ENCODE measurements around the gene SHH. TPM values are rescaled to one million over a fixed set of nuclear protein-coding genes. Genes with fewer than 3 reads are reported as not detected.

The SHH gene
- total and polyA plus RNA-seq, 2 experiments from 2014 or later, result not detected

- H3K4me1 Mint-ChIP-seq, result no peaks in the 10 kb centered on the region
These were observed 30.4 kb upstream of the SHH start for GRCh38 chr7:155842496-155843265.

GRCh38 chr7:155840909-155841308 lies 28.6 kb upstream of the SHH start:
- H3K36me3 Mint-ChIP-seq (ENCODE audit: low read depth), result no peaks in the 10 kb centered on the region
- no peak overlapping the region for H3K27ac Mint-ChIP-seq
- H3K79me2 ChIP-seq (replicated peaks; ENCODE audit: insufficient read depth), result no peaks in the 10 kb centered on the region
- ATAC-seq, result no peak
- H3K4me1 Mint-ChIP-seq, result peaks cover 6% of the 10 kb centered on the region
- H3K4me2 ChIP-seq, result no peak overlapping the region
- H2AFZ ChIP-seq, result no peak overlapping the region
- H3K4me1 ChIP-seq (ENCODE audit: insufficient read depth), result no peaks in the 10 kb centered on the region; the same call in 1 of the 2 replicates
- H3K27me3 Mint-ChIP-seq (ENCODE audit: insufficient read depth, low read depth, poor library complexity), result peaks cover 2% of the 10 kb centered on the region
- H3F3A ChIP-seq (replicated peaks; ENCODE audit: low read depth), result no peaks in the 10 kb centered on the region
- no peak overlapping the region for H3K27ac ChIP-seq (ENCODE audit: low read depth)
- H3K4me3 Mint-ChIP-seq, result no peak overlapping the region
- DNase-seq (ENCODE audit: low spot score), result no peak
- no peaks in the 10 kb centered on the region for H3K36me3 ChIP-seq (ENCODE audit: insufficient read depth)
- H3K9me2 ChIP-seq (ENCODE audit: insufficient read depth), result no peaks in the 10 kb centered on the region
- no peak overlapping the region for H3K4me3 ChIP-seq
- no peaks in the 10 kb centered on the region for H4K20me1 ChIP-seq (replicated peaks; ENCODE audit: insufficient read depth)
- no peaks in the 10 kb centered on the region for H3K9me3 Mint-ChIP-seq
- H3K27me3 ChIP-seq (ENCODE audit: insufficient read depth), result no peaks in the 10 kb centered on the region
- TF ChIP-seq ZNF114 (CRISPR knock-in tag; IDR thresholded peaks at IDR 0.05) (no peak), EZH2 (IDR thresholded peaks at IDR 0.05; ENCODE audit: low read depth, unreplicated experiment) (no peak), CREB1 (CRISPR knock-in tag; IDR thresholded peaks at IDR 0.05; ENCODE audit: low read depth) (no peak), STAT1 (IDR thresholded peaks at IDR 0.05; ENCODE audit: unreplicated experiment) (no peak), POLR2AphosphoS5 (IDR thresholded peaks at IDR 0.05; ENCODE audit: low read depth) (no peak), EZH2phosphoT487 (IDR thresholded peaks at IDR 0.05; ENCODE audit: unreplicated experiment) (no peak), CTCF (conservative IDR thresholded peaks at IDR 0.05; ENCODE audit: low read depth in 2 of 2) (no peak), ETS1 (IDR thresholded peaks at IDR 0.05) (no peak), ZNF462 (CRISPR knock-in tag; IDR thresholded peaks at IDR 0.05) (no peak)

More at GRCh38 chr7:155842496-155843265, 30.4 kb upstream of the SHH start:
- H3K4me3 Mint-ChIP-seq, result no peak overlapping the region
- no peak overlapping the region for H3K27ac Mint-ChIP-seq
- TF ChIP-seq CREB1 (CRISPR knock-in tag; IDR thresholded peaks at IDR 0.05; ENCODE audit: low read depth) (no peak), NANOG (IDR thresholded peaks at IDR 0.05; ENCODE audit: borderline replicate concordance) (no peak), JUNB (IDR thresholded peaks at IDR 0.05; ENCODE audit: unreplicated experiment) (no peak)
- no peaks in the 10 kb centered on the region for H3K9me3 Mint-ChIP-seq
- H3K9me2 ChIP-seq (ENCODE audit: insufficient read depth), result no peaks in the 10 kb centered on the region
- H3K27ac ChIP-seq (ENCODE audit: low read depth), result no peak overlapping the region
- no peak for ATAC-seq
- no peaks in the 10 kb centered on the region for H3K4me1 ChIP-seq (ENCODE audit: insufficient read depth)
- H3K4me2 ChIP-seq, result no peak overlapping the region
- no peak overlapping the region for H3K4me3 ChIP-seq
- H3K36me3 ChIP-seq (ENCODE audit: insufficient read depth), result no peaks in the 10 kb centered on the region
- H3K36me3 Mint-ChIP-seq (ENCODE audit: low read depth), result no peaks in the 10 kb centered on the region
- H3F3A ChIP-seq (replicated peaks; ENCODE audit: low read depth), result no peaks in the 10 kb centered on the region
- no peaks in the 10 kb centered on the region for H3K27me3 Mint-ChIP-seq (ENCODE audit: insufficient read depth, low read depth, poor library complexity)
- H3K79me2 ChIP-seq (replicated peaks; ENCODE audit: insufficient read depth), result no peaks in the 10 kb centered on the region
- no peaks in the 10 kb centered on the region for H4K20me1 ChIP-seq (replicated peaks; ENCODE audit: insufficient read depth)
- DNase-seq (ENCODE audit: low spot score), result no peak
- no peak overlapping the region for H2AFZ ChIP-seq
- no peaks in the 10 kb centered on the region for H3K27me3 ChIP-seq (ENCODE audit: insufficient read depth)

Measured in GM23338 (cell line).